Stimulated activated CD4-positive, alpha-beta T cell treated with anti-CD3 and anti-CD28 coated beads, Interleukin-4, amount 100 ng/mL, for 1 hour (primary cell): ENCODE results near the gene RNF123.
A peak's percentile ranks its signal among the peaks of the same experiment; 100 is the strongest.

Source experiments
- DNase-seq: peaks from one replicate; pipeline ENCODE4 v3.0.0-alpha.2; 2020

Gene RNF123

GRCh38 chr3:49659756-49660155 is 29.6 kb upstream of the RNF123 start:
- DNase-seq: no peak

GRCh38 chr3:49661281-49661680 is 28.1 kb upstream of the RNF123 start:
- DNase-seq: no peak

- DNase-seq: no peak
Measured at GRCh38 chr3:49662021-49662420, 27.3 kb upstream of the RNF123 start.

GRCh38 chr3:49662720-49663413 is 26.5 kb upstream of the RNF123 start:
- DNase-seq: no peak

GRCh38 chr3:49663831-49664230 is 25.5 kb upstream of the RNF123 start:
- DNase-seq: no peak

- no peak for DNase-seq
Measured at GRCh38 chr3:49664300-49664699, 25.1 kb upstream of the RNF123 start.

GRCh38 chr3:49665822-49666519 is 23.4 kb upstream of the RNF123 start:
- DNase-seq: no peak

- DNase-seq: no peak
Measured at GRCh38 chr3:49666592-49666991, 22.8 kb upstream of the RNF123 start.

- DNase-seq: no peak
Measured at GRCh38 chr3:49667701-49668413, 21.5 kb upstream of the RNF123 start.

GRCh38 chr3:49668414-49668797 is 21.0 kb upstream of the RNF123 start:
- no peak for DNase-seq

- no peak for DNase-seq
Measured at GRCh38 chr3:49668861-49669260, 20.5 kb upstream of the RNF123 start.

GRCh38 chr3:49669352-49669751 is 20.0 kb upstream of the RNF123 start:
- DNase-seq: no peak

GRCh38 chr3:49670940-49671290 is 18.4 kb upstream of the RNF123 start:
- no peak for DNase-seq

- DNase-seq: peak; percentile 74
Measured at GRCh38 chr3:49671291-49672288, 17.8 kb upstream of the RNF123 start.

GRCh38 chr3:49673121-49673714 is 16.1 kb upstream of the RNF123 start:
- no peak for DNase-seq

GRCh38 chr3:49673715-49674496 is 15.5 kb upstream of the RNF123 start, which contains the start of gene APEH:
TSS of gene APEH (plus strand) at chr3:49674351. CDS start at chr3:49674402, 51 bp downstream.
- DNase-seq: peak; percentile 98

GRCh38 chr3:49674497-49674983 is 14.8 kb upstream of the RNF123 start:
- DNase-seq: peak; percentile 38

- DNase-seq: no peak
Measured at GRCh38 chr3:49675912-49676311, 13.4 kb upstream of the RNF123 start.

GRCh38 chr3:49680493-49681231 is 8.7 kb upstream of the RNF123 start:
- no peak for DNase-seq

GRCh38 chr3:49681232-49681522 is 8.2 kb upstream of the RNF123 start:
- DNase-seq: no peak

GRCh38 chr3:49681543-49681942 is 7.8 kb upstream of the RNF123 start:
- DNase-seq: no peak
